ENCODE data around the gene MBNL2.

DNA sequence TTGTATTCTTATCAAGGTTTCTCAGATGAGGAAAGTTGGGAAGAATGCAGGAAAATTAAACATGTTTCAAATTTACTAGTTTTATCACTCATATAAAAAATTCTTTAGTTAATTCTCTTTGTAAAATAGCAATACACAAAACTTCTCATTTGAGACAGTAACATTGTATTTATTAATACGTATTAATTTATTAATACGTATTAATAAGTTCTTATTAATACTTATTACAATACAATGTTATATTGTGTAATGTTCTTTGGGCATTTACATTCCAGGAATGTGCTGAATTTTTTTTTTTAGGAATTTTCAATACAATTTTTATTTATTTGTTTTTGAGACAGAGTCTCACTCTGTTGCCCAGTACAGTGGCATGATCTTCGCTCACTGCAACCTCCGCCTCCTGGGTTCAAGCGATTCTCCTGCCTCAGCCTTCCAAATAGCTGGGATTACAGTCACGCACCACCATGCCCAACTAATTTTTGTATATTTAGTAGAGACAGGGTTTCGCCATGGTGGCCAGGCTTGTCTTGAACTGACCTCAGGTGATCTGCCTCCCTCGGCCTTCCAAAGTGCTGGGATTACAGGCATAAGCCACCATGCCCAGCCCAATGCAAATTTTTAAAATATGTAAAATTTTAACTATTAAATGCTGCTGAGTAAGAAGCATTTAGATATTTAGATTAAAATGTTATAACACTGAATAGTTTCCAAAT lies 31.6 kb downstream of the MBNL2 start:
- no peak for TF ChIP-seq CTCF (conservative IDR thresholded peaks at IDR 0.05; ENCODE audit: low read length)
- TF ChIP-seq EZH2phosphoT487 (IDR thresholded peaks at IDR 0.05; ENCODE audit: borderline replicate concordance, low read depth, low read length) = no peak

Measured in OCI-LY7 (cell line).